HG03280 (cell line): Measurements from ENCODE around the gene OGA.
A peak's percentile ranks its signal among the peaks of the same experiment; 100 is the strongest.
"Not testable (repeated sequence)": the region's sequence is repeated elsewhere in the genome, so short reads cannot be mapped to it uniquely, and the experiment has no call there.

ENCODE experiments used
- ATAC-seq: cut with Tn5 transposase; IDR thresholded peaks from one replicate; pipeline ENCODE4 v1.9.1; 2021; ENCODE audit warnings: mild to moderate bottlenecking, moderate library complexity; ENCODE audit not compliant: unreplicated experiment

OGA gene

GRCh38 chr10:101807158-101807557 is 11.1 kb downstream of the OGA start:
- ATAC-seq: no peak

DNA sequence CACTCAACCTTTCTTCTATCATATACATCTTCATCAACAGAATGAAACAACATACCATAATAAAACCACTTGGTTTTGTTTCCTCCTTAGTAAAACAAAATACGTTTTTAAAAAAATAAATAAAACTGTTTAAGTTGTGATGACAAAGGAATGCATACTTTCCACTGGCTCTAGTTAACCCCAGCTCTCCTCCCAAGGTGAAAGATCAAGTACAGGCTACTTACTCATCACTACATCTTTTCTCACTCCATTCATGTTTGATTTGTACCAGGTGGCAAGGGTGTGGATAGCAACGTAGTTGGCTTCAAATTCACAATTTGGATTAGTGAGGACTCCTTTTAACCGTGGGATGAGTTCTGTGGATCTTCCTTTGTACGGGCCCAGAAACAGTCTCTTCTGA is 14.7 kb downstream of the OGA start:
- ATAC-seq: no peak

DNA sequence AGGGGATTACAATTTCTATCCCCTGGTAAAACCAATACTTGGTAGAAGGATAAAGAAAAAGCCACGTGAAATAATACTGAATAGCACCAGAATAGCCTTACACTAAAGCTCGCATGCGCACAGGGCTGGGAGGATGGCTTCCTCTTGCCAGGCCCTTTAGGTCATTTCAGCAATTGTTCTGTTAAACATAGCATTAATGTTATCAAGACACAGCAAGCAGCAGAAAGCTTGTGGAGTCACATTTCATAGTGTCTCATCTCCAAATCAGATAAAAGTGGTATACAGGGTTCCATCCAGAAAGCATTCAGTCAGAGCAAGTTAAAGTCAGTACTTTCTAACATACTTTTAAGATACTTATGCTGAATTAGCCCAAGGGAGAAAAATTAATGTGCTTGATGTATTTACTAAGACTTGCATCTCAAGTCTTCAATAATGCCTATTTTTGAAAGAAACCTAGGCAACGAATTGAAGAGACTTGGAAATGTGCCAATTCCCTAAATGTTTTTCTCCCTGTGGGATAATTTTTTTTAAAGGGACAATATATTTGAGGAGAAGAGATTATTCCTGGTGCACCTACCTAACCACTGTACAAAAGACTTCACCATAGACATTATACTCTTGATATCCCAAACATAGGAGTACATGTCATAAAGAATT is 20.7 kb downstream of the OGA start:
- no peak for ATAC-seq

DNA sequence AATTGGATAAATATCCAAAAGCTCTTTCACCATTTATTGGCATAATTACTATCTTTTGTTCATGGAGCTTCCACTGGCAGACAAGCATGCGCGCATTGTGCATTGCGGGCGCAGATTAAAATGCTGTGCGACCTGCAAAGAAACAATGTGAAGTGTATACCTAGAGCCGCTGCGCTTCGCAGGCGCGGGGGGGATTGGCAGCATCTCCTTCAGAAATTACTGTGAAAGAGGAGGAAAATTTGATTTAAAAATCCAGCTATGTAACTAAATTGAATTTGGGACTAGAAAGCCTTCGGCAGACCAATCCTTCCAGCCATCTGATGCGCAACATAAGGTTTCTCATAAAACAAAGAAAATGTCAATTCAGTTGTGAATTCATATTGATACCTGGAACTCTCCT is 24.7 kb downstream of the OGA start:
- no peak for ATAC-seq

GRCh38 chr10:101789686-101790085 is 28.6 kb downstream of the OGA start:
- no peak for ATAC-seq

GRCh38 chr10:101789231-101789630 is 29.0 kb downstream of the OGA start:
- not testable (repeated sequence) for ATAC-seq

DNA sequence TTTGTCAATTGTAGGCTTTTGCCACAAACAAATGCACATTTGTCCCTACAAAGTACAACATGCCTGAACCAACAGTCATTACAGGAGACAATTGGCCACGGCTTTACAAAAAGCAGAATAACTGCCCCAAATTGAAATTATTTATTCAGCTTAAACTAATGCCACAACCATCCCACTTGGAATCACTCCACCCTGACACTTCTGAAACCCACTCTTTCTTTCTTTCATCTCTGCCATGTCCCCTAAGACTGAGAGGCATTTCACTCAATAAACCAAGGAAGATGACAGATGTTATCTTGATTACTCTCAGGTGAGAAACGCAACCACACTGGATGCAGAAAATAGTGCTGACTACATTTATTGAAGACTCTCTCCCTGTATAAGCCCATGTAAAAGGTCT is 32.4 kb downstream of the OGA start:
- no peak for ATAC-seq

GRCh38 chr10:101784558-101784957 is 33.7 kb downstream of the OGA start:
- ATAC-seq: no peak

- no peak for ATAC-seq
Observed at GRCh38 chr10:101783736-101784118, 34.5 kb downstream of the OGA start.

GRCh38 chr10:101782811-101783735 is 35.2 kb downstream of the OGA start, which contains the start of gene NPM3:
TSS of gene NPM3 (minus strand) at chr10:101783446. CDS start at chr10:101783390, 56 bp downstream.
- ATAC-seq: peak; percentile 62

GRCh38 chr10:101781984-101782810 is 36.0 kb downstream of the OGA start:
- no peak for ATAC-seq

GRCh38 chr10:101781655-101781983 is 36.6 kb downstream of the OGA start:
- ATAC-seq: no peak

DNA sequence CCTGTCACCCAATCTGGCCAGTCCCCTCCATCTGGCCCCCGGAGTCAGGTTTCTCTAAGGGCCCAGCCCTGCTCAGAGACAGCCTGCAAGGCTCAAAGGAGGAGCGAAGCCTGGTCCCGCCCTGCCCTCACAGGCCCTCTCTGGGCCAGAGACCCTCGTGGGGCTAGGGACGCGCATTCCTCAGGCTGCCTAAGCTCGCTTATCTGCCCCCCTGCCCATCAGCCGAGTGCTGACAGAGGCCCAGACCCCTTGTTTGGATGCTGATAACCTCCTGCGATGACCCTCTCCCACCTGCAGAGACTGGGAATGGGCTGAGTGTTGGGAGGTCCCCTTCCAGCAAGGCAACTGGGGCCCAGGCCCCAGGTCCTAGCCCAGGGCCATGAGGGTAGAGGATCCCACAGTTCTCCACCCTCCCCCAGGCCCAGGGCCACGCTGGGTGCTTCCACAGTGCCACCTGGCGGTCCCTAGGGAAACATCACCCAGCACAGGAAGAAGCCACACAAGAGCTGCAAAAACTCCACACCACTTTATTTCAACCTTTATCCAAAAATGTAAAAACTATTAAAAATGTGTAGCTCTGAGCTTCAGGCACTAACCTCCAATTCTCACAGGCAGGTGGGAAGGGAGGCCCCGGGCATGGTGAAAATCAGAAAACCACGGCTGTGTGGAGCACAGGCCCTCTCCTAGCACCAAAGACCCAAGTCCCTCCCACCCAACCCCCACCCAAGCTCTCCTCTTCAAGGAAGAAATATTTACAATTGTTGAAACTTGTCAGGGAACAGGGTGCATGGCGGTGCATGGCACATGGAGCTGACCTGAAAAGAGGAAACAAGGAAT is 37.2 kb downstream of the OGA start:
- peak; percentile 36 for ATAC-seq

DNA sequence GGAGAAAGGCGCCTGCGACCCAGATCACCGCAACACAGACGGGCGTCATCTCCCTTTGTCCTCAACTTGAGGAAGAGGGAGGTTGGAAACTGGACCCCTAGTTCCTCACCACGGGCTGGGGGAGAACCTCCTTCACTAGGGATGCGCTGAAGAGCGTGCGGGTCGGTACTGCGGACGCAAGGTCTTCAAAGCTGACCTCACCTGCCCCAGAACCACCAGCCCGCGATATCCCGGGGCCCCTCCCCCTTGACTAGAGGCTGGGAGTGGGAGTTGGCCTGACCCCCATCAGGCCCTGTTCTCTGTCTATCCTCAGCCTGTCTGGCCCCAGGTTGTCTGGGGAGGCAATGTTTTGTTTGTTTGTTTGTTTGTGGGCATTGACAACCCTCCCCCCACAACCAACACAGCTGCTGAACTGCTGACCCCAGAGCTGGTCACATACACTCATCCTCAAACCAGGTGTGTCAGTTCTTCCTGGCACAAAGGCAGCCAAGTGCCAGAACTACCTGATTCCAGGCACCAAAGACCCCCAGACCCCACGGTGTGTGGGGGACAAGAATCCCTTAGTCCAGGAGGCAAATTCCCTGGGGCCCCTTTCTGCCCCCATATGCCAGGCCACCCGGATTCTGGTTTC is 37.9 kb downstream of the OGA start:
- no peak for ATAC-seq

DNA sequence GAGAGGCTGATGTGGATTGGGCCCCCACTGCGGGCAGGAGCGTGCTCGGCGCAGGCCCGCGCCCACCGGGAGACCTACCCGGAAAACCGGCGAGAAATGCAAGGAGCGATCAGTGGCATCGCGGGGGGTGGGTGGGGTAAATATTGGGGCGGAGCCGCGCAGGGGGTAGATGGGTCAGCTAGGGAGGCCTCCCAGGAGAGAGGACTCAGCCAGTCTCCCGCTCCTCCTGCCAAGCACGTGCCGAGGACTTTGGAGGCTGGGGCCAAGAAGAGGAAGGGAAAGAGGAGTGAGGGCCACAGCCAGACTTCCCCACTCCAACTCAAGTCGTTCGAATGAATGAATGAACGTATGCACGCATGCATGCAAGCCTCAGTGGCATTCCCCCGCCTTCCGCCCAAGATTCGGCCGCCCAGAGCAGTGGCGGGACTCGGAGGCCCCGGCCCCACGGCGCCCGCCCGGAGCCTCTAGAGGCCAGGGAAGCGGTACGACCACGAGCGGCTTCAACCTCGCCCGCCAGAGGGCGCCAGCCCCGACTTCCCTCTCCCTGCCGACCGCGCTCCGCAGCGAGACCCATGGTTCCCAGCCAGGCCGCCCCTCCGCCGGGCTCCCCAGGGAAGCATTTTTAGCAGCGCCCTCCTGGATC is 38.6 kb downstream of the OGA start:
- ATAC-seq: no peak

GRCh38 chr10:101778781-101779543 is 39.3 kb downstream of the OGA start:
- ATAC-seq: no peak

DNA sequence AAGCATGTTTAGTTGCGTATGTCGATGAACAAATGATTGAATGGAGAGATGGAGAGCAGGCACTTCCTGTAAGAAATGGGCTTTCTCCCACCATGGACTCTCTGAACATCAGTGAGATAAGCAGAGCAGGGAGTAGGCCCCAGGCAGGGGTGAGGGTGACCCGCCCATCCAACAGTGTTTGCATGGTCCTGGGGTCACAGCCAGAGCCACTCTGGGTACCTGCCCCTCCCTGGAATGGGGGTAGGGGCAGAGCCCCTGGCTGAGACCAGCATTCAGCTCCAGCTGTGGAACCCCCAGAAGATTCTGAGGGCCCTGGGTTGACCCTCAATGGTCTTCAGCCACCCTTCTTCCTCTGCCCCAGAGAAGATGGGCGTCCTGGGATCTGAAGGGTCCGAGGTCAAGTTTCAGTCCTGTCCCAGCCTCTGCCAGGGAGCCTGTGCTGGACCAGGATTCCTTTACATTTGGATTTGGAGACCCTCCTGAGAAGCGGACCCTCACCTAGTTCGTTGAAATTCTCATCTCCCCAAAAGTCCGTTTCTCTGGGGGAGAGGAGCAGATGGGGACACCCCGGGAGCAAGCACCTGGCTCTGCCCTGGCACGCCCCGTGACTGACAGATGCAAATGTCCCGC is 40.0 kb downstream of the OGA start:
- no peak for ATAC-seq

DNA sequence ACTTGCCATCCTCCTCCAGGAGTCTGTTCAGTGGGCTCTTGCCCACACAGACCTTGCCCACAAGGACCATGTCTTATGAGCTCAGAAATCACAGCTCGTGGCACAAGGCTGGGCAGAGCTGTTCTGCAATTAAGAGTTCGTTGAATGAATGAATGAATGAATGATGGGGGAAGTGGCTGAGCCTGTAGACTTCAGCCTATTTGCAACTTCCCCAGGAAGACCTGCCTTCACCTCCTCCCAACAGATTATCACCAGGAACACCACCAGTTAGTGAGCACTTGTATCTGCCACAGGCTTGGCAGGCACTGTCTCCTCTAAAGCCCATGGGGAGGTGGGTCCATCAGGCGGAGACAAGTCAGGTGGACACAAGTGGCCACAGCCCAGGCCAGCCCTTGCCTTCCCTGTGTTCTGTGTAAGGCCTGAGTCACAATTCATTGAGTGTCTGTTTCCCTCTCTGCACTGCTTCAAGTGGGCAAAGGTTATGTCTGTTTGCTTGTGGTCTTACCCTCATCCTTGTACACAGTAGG is 40.6 kb downstream of the OGA start:
- no peak for ATAC-seq
